ENCODE data around the gene TLE4.

- TF ChIP-seq CTCF (IDR thresholded peaks at IDR 0.05) (no peak), POLR2AphosphoS5 (IDR thresholded peaks at IDR 0.05) (no peak), EP300 (IDR thresholded peaks at IDR 0.05; ENCODE audit: low read depth) (no peak)
Observed at GRCh38 chr9:79565245-79565644, 6.5 kb upstream of the TLE4 start.
